8988T (cell line): ENCODE data around the gene UBALD2.
"Not testable (repeated sequence)": the region's sequence is repeated elsewhere in the genome, so short reads cannot be mapped to it uniquely, and the experiment has no call there.

Experiments used
- DNase-seq: peaks from one replicate; pipeline ENCODE4 v3.0.0; 2011

UBALD2 gene

DNA sequence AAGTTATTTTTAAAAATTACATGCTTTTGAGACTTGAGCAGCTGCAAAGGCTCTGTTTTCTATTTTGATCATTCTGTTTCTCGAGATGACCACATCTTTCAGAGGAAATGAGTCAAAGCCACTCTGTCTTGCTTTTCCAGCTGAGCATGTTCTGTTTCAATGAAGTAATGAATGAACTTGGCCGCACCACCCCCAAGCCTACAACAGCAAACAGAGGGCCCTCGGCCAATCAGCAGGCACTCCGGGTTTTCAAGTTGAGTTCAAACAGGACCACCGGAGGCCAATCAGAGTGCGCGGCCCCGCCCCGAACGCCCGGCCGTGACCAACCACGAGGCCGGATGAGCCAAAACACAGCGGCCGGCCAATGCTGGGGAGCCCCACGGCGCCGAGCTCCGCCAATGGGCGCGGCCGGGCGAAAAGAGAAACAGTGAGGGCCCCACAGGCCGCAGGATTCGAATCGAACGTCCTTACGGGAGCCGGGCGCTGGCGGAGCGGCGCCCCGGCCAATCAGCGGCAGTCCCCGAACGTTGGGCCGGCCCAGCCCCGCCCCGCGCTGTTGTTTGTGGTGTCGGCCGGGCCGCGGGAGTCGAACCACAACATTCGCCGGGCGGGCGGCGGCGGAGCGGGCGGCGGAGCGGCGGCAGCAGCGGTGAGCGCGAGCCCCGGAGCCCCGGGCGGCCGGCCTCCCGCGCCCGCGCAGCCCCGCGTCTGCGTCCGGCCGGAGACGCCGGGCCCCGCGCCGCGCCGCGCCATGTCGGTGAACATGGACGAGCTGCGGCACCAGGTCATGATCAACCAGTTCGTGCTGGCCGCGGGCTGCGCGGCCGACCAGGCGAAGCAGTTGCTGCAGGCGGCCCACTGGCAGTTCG, at the start of gene UBALD2:
TSS of gene UBALD2 (plus strand) at position 594 of the 869 bp plus-strand sequence. CDS start at position 752, 158 bp downstream.
- DNase-seq = peak; percentile 98

DNA sequence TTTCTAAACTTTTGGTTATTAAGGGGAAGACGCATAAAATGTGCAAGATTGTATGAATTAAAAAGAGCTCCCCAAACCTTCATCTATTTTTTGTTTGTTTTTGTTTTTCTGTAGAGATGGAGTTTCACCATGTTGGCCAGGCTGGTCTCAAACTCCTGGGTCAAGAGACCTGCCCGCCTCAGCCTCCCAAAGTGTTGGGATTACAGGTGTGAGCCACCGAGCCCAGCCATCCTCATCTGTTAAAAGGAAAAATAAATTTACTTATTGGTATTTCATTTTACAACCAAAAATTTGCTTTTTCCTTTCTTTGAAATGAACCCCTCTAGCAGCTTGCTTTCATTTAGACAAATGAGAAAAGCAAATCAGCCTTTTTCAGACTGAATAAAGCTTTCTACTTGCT, 48.1 kb upstream of the UBALD2 start:
- DNase-seq = no peak

DNA sequence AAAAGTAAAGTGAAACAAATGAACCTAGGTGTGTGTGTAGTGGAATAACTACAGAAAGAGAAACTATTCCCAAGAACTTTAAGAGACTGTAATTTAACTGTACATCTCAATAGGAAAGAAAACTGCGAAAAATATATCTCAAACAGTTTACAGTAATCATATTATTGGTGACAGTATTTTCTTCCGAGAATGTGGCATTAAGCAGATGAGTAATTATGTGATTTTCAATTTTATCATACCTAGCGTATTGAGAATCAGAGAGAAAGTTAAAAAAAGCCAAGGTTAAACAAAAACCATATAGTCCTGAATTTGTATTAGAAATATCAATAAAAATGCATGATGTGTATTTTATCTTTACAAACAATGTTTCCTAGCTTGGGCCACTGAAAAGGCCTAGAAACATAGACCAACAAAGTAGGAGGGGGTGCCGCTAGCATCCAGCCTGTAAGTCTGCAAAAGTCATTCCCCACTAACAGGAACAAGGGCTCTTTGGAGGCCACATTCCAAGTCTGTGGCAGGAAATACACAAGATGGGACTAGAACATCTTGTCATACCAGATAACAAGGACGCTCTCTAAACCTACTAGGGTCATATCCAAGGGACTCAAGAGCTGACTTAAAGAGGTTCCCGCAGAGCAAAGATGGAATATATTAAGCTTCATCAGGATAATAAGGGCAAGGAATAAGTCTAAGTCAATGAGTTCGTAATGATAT, 45.3 kb upstream of the UBALD2 start:
- DNase-seq = no peak

DNA sequence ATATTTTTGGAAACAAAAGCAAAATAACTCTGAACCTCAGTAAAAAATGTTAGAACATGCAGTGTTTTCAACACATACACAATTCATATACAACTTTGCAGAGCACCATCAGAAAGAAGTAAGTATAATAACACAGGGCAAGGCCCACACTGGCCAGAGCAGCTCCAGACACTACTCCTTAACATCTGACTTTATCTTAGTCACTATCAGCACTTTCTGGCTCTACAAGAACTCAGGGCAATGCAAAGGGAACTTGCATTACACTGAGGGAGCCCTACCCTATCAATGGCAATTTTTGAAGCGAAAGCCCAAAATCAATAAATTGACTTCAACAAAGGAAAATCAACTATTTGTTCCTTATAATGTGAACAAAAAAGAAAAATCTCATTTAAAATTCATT, 41.3 kb upstream of the UBALD2 start:
- DNase-seq = no peak

DNA sequence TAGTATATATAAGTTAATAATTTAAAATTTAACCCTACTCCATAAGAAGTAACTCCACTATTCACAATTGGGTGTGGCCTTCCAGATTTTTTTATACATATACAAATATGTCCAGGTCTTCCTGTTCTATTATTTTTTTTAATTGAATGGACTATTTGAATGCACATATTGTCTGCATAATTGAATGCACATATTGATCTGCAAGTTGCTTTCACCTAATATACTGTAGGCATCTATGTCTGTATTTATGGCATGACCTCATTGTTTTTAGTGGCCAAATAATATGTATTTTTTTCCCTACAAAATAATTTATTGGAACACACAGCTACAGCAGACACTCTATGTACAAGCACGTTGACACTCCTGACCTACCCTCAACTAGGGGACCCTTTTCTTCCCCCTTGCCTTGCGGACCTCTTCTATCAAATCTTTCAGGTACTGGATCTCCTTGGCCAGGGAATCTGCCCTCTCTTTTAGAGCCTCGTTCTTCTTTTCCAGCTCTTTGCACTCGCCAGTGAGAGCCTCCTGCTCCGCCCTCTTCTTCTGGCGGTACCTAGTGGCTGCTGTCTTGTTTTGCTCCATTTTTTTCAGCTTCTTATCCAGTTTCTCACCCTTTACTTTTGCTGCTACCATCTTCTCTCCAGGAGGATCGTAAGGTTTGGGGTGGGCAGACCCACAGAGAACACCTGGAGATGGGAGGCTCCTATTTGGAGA, 39.6 kb upstream of the UBALD2 start:
- DNase-seq = not testable (repeated sequence)

DNA sequence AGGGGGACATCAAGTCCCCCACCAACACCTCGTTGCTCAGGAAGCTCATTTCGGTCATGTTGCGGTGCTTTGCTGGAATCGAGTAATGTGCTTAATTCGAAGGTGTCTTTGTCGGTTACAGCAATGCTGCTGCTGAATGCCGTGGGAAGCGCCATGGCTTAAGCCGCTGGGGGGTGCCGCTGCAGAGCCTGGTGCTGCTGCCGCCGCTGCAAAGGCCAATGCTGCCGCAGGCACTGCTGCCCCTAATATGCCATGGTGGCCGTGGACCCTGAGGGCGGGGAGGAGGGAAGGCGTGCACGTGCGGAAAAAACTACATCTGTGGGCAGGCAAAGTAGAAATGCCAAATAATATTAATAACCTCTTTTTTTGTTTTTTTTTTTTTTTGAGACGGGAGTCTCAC, 38.4 kb upstream of the UBALD2 start:
- DNase-seq = not testable (repeated sequence)

DNA sequence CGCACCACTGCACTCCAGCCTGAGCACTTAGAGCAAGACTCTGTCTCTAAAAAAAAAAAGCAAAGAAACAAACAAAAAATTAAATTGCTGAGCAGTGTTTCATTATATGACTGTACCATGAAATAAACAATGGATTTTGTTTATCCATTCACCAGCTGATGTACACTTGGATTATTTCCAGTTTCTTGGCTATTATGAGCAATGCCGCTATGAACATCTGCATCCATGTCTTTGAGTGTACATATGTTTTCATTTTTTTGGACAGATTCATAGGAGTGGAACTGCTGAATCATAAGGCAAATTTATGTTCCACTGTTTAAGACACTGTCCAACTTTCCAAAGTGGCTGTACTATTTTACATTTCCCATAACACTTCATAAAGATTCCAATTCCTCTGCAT, 32.8 kb upstream of the UBALD2 start:
- DNase-seq = no peak

DNA sequence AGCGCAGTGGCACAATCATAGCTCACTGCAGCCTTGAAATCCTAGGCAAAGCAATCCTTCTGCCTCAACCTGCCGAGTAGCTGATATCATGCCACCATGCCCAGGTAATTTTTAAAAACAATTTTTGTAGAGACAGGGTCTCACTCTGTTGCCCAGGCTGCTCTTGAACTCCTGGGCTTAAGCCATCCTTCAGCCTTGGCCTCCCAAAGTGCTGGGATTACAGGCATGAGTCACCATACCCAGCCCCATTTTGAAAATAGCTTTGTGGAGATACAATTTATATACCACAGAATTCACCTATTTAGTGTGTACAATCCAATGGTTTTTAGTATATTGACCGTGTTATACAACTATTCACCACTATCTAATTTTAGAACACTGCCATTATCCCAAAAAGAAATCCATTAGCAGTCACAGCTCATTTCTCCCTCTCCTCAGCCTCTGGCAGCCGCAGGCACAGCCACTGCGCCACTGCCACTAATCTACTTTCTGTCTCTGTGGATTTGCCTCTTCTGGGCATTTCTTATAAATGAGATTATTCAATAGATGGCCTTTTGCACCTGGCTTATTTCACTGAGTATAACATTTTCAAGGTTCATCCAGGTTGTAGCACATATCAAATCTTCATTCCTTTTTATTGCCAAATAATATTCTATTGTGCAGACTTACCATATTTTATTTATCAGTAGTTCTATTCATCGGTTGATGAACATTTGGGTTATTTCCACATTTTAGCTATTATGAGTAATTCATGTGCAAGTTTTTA, 31.4 kb upstream of the UBALD2 start:
- DNase-seq = no peak

DNA sequence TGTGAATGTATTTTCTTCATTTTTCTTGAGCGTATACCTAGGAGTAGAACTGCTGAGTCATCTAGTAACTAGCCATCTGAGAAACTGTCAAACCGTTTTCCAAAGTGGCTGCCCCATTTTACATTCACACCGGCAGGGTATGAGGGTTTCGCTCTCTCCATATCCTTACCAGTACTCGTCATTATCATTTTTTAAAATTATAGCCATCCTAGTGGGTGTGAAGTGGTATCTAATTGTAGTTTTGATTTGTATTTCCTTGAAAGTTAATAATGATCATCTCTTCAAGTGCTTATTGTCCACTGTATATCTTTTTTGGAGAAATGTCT, 30.8 kb upstream of the UBALD2 start:
- no peak for DNase-seq

DNA sequence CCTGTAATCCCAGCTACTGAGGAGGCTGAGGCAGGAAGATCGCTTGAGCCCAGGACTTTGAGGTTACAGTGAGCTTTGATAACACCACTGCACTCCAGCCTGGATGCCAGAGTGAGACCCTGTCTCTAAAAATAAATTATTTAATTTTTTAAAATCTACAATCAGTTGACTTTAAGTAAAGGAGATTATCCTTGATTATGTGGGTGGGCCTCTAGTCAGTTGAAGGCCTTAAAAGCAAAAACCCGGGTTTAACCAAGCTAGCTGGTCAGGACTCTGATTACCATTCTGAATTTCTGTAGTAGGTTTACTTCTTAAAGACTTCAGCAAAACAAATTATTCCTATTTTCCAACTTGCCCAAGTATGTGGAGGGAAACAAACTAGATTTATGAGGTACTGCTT, 29.3 kb upstream of the UBALD2 start:
- DNase-seq = no peak

DNA sequence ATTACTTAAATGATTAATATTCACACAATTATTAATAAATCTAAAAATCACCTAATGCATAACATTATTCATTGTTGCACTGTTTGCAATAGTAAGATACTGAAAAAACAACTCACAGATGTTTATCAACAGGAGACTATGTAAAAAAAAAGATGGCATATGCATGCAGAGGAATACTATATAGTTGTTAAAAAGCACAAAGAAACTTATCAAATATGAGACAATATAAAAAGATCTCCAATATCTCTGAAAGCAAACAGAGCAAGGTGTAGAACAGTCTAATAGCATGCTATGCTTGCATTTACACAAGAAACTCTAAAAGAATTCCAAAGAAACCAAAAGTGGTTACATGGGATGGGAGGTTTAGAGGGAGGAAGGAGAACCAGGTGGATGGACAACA, 28.5 kb upstream of the UBALD2 start:
- no peak for DNase-seq

DNA sequence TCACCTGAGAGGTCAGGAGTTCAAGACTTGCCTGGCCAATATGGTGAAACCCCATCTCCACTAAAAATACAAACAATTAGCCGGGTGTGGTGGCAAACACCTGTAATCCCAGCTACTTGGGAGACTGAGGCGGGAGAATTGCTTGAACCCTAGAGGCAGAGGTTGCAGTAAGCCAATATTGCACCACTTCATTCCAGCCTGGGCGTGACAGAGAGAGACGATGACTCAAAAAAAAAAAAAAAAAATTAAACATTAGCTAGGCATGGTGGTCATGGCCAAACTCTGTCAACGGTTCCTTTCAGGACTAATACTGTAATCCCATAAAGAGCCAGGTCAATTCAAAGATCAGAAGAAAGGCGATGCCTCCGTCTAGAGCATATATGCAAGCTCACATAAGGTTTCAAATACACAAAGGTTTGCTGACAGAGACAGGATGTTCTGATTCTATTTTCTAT, 27.3 kb upstream of the UBALD2 start:
- no peak for DNase-seq

DNA sequence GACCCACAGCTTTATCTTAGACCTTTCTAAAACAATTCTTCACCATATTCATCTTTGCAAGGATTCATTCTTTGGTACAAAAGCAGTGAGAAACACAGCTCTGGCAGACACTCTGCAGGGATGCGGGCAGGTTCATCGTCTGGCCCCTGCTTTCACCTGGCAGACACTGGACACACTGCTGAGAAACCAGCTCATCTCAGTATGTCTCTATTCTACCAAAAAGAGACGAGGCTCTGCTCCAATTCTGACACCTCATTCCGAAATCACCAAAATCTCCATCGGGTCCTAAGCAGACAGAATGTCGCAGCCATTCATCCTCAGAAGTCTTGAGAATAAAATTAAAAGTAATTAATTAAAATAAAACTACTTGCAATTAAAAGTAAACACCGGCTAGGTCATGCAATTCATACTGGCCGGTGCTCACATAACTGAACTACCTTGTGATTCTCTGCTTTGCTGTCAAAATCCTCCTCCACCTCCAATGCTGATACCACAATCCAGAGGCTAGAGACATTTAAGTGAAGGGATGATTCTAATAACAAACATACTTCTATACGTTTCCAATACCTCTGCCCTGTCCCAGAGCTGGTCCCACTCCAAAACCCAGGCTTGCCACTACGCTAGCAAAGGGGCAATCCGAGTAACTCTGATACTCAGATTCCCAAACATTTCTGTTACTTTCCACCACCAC, 26.2 kb upstream of the UBALD2 start:
- DNase-seq = no peak

DNA sequence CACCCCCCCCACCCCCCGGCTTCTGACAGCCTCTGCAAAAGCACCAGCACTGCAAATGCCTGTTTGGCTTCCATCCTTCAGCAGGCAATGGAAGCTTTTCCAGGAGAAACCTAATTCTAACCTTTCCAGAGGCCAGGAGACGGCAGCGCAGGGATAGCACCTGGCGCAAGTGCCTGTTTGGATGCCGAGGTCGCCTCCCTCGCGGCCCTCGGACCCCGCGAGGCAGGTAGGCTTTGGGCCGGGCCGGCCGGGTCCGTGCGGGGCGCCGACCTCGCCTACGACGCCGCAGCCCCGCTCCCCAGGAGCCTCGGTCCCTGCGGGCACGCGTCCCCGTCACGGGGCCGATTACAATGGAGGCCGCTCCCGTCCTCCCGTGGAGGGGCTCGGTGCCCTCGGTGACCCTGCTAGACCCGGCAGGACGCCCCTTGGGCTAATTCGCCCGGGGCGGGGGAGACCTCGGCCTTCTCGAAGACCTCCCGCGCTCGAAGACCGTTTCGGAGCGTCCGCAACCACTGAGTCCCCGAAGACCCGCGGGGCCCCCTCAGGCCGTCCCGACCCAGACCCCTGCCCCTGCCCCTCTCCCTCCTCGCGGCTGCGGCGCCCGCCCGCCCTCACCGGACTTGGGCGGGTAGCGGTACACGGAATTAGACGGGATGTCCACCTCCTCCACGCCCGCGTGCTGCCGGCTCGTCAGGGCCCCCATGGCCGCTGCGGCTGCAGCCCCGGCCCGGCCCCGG, 25.4 kb upstream of the UBALD2 start:
- DNase-seq = no peak

DNA sequence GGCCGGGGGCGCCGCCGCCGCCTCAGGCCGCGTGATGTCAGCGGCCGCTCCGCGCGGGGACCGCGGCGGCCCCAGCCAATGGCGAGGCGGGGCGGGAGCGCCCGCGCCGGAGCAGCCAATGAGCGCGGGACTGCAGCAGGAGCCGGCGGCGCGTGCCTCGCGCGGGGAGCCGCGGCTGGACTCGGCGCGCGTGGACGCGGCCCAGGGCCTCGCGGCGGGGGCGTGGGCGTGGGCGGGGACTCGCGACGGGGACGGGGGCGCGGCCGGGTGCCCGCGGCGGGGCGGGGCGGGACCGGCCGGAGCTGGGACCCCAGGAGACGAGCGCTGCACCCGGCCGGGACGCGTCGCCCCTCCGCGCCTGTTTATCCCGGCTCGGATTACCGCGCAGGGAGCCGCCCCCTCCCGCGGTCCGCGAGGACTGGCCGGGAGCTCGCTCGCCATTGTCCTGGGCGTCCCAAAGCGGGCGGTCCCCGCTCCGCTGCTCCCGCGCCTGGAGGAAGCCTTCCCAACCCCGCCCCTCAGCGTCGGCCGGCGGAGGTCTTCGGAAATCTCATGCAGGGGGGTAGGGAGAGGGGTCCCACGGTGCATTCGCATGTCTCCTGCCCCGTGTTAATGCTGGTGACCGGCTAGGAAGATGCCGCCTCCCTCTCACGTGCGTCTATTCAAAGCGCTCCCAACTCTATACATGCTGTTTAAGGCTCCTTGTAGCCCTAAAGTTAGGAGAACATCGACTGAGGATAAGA, 24.5 kb upstream of the UBALD2 start, which contains the start of gene RNF157:
TSS of gene RNF157 (minus strand) at position 33 of the 743 bp plus-strand sequence. CDS start 253 bp downstream, outside the sequence.
- DNase-seq = peak; percentile 65

DNA sequence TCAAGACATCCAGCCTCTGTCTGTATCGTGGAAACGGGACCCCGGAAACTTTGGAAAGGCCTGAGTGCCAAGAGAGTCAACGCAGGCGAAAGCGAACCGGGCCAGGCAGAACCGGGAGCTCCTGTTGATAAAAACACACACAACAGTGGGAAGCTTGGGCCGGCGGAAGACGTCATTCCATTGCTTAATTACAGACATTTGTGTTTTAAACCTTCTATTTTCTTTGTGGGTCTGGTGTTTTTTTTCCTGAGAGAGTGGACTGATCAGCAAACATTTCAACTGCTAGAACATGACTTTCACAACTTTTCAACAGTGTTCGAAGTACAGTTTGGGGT, 24.0 kb upstream of the UBALD2 start:
- no peak for DNase-seq

DNA sequence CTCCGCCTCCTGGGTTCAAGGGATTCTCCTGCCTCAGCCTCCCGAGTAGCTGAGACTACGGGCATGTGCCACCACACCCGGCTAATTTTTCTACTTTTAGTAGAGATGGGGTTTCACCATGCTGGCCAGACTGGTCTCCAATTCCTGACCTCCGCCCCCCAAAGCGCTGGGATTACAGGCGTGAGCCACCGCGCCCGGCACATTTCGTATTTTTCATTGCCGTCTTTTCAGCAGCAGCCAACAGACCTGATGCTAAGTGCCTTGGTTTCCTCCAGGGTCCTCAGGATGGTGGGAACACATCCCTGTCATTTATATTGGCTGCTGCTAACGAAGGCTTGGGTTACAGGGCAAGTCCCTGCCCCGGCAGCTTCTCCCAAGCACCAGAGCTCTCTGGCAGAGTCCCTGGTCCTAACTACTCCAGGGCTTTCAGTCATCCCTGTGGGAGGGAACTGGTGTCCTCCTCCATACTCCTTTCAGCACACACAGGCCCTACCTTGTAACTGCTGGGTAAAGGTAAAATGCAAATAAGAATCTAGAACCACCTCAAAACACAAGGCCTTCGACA, 23.4 kb upstream of the UBALD2 start:
- no peak for DNase-seq

DNA sequence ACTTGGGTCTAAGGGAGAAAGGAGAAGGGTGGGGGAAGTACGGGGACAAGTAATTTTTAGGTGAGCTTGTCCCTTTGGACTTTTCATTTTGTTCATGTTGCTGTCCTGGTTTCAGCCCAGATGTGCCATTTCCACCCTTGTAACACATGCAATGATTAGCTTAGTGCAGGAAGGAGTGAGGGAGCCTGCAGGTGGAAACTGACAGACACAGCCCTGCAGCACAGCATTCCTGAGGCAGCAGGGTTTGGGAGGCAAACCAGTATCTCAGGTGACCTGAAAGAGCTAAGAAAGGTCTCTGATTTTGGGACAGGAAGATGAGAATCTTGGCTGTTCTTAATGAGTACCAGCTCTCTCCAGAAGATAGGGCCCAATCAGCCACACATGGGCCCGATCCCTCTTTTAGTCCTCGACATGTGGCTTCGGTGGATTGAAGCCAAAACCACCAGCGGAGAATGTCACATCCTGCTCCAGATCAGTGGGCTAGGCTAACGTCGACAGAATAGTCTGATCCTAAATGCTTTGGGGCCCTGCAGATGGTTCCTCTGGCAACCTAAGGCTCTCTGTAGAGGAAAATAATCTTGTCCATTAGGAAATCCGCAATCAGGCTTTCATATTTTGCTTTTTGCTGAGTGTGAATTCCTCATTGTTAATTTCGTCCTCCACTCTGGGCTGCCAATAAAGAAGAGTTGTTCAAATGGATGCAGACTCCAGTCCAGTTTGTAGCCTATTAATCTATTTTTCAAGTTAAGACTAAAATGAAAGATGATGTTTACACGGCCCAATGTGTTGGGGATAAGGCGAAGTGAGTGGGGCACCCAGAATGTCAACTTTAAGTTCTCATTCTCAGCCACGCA, 21.1 kb upstream of the UBALD2 start:
- no peak for DNase-seq

DNA sequence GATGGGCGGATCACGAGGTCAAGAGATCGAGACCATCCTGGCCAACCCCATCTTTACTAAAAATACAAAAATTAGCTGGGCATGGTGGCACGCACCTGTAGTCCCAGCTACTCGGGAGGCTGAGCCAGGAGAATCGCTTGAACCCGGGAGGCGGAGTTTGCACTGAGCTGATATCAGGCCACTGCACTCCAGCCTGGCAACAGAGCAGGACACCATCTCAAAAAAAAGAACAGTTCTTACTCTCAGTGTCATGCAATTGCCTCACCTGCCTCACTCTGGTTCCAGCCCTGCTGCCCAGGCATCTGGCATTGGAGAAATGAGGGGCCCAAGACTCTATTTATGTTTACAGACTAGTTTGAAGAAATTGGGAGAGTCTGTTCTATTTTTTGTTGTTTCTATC, 20.4 kb upstream of the UBALD2 start:
- DNase-seq = not testable (repeated sequence)
